ENCODE measurements around the gene GATAD2A.
A peak's percentile ranks its signal among the peaks of the same experiment; 100 is the strongest.

Gene GATAD2A

DNA sequence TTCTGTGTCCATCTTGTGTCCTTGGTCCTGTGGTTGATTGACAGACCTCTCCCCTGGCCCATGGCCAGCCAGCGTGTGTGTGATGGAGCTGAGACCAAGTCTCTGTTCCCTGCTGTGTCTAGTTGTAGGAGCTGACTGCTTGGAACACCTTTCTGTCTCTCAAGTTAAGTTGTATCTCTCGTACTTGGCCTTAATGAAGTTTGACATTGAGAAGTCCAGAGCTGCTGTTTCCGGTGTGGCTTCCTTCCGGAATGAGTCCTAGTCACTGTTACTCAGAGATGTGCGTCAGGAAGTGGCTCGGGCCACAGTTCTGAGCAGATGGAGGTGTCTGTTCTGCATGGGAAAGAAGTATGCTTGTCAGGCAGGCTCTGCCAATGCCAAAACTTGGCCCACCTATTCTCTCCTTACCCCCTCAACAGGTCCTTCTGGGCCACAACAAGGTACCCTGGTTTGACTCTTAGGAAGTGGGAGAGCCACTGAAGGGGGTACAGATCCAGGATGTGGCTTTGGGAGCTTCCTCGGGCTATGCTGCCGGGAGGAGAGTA lies 54.3 kb downstream of the GATAD2A start:
- TF ChIP-seq, protein P1, sequence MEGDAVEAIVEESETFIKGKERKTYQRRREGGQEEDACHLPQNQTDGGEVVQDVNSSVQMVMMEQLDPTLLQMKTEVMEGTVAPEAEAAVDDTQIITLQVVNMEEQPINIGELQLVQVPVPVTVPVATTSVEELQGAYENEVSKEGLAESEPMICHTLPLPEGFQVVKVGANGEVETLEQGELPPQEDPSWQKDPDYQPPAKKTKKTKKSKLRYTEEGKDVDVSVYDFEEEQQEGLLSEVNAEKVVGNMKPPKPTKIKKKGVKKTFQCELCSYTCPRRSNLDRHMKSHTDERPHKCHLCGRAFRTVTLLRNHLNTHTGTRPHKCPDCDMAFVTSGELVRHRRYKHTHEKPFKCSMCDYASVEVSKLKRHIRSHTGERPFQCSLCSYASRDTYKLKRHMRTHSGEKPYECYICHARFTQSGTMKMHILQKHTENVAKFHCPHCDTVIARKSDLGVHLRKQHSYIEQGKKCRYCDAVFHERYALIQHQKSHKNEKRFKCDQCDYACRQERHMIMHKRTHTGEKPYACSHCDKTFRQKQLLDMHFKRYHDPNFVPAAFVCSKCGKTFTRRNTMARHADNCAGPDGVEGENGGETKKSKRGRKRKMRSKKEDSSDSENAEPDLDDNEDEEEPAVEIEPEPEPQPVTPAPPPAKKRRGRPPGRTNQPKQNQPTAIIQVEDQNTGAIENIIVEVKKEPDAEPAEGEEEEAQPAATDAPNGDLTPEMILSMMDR (IDR thresholded peaks at IDR 0.05; ENCODE audit: low read depth, low read length): no peak
- TF ChIP-seq MYC (IDR thresholded peaks at IDR 0.05; ENCODE audit: low read depth, low read length) (no peak), POLR2A (IDR thresholded peaks at IDR 0.05; ENCODE audit: extremely low read depth, insufficient read length) (no peak)
- TF ChIP-seq, protein P2, sequence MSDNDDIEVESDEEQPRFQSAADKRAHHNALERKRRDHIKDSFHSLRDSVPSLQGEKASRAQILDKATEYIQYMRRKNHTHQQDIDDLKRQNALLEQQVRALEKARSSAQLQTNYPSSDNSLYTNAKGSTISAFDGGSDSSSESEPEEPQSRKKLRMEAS (IDR thresholded peaks at IDR 0.05; ENCODE audit: low read depth, low read length): no peak
- DNase-seq (ENCODE audit: low read depth): no peak
- no peak overlapping the region for H3K4me3 ChIP-seq (ENCODE audit: low read depth, low read length)

DNA sequence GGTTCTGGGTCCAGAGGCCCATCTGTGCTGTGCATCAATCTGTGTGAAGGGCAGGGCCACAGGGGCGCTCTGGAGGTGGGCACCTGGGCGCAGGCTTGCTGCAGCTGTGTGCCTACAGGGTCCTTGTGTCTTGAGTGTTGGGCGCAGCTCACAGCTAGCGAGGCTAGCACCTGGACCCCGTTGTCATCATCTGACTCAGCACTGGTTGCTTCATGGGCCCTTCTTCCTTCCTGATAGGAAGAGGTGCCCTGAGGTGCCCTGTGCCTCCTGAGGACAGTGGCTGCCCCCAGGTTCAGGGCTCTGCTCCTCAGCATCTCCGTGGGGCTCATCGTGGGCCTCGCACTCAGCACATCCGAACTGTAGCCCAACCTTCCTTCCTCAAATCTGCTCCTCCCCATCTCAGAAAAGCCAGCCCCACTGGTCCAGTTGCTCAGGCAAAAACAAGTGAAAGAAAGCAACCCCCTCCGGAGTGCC lies 54.8 kb downstream of the GATAD2A start:
- peak; percentile 28 for DNase-seq (ENCODE audit: low read depth)
- TF ChIP-seq POLR2A (IDR thresholded peaks at IDR 0.05; ENCODE audit: extremely low read depth, insufficient read length) (no peak), MYC (IDR thresholded peaks at IDR 0.05; ENCODE audit: low read depth, low read length) (no peak)
- TF ChIP-seq, protein P2 (IDR thresholded peaks at IDR 0.05; ENCODE audit: low read depth, low read length): no peak
- TF ChIP-seq, protein P1 (IDR thresholded peaks at IDR 0.05; ENCODE audit: low read depth, low read length): no peak
- no peak overlapping the region for H3K4me3 ChIP-seq (ENCODE audit: low read depth, low read length)

DNA sequence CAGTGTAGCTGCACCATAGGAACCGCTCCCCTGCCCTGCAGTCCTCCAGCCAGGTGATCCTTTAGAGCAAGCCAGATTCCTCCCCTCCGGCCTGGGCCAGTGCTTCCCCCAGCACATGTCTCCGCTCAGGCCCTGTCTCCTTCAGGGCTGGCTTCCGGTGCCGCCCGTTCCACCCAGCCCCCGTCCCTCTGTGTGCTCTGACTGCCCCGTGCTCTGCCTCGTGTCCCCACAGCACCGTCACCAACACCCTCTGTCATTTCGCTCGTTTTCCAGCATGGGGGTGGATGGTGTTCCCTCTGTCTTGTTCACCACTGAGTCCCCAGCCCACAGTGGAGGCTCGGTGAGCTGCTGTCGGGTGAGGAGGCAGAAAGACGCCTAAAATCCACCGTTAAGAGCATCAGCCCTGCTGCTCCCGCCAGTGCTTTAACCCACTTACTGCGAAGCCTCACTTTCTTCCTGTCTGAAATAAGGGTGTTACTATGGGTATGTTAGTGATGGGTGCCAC lies 55.3 kb downstream of the GATAD2A start:
- TF ChIP-seq, protein P1 (IDR thresholded peaks at IDR 0.05; ENCODE audit: low read depth, low read length): no peak
- TF ChIP-seq POLR2A (IDR thresholded peaks at IDR 0.05; ENCODE audit: extremely low read depth, insufficient read length) (no peak), MYC (IDR thresholded peaks at IDR 0.05; ENCODE audit: low read depth, low read length) (no peak)
- TF ChIP-seq, protein P2 (IDR thresholded peaks at IDR 0.05; ENCODE audit: low read depth, low read length): no peak
- no peak overlapping the region for H3K4me3 ChIP-seq (ENCODE audit: low read depth, low read length)
- DNase-seq (ENCODE audit: low read depth): no peak

DNA sequence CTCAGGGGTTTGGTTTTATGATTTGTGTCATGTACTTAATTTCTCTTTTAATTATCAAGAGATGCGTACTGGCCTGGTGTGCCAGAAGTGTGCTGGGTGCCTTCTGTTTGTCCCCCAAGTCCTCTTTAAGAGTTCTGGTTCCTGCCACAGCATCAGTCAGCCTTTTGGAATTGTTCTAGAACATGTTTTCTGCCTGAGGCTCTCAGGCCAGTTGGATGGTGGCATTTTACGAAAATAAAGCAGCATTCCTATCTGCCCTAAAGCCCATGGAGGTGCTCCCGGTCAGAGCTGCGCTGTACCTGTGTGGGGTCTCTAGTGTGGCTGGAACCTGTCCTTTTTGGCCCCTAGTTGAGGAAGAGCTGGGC lies 55.8 kb downstream of the GATAD2A start:
- TF ChIP-seq, protein P2 (IDR thresholded peaks at IDR 0.05; ENCODE audit: low read depth, low read length): no peak
- TF ChIP-seq MYC (IDR thresholded peaks at IDR 0.05; ENCODE audit: low read depth, low read length) (no peak), POLR2A (IDR thresholded peaks at IDR 0.05; ENCODE audit: extremely low read depth, insufficient read length) (no peak)
- no peak for DNase-seq (ENCODE audit: low read depth)
- no peak overlapping the region for H3K4me3 ChIP-seq (ENCODE audit: low read depth, low read length)

DNA sequence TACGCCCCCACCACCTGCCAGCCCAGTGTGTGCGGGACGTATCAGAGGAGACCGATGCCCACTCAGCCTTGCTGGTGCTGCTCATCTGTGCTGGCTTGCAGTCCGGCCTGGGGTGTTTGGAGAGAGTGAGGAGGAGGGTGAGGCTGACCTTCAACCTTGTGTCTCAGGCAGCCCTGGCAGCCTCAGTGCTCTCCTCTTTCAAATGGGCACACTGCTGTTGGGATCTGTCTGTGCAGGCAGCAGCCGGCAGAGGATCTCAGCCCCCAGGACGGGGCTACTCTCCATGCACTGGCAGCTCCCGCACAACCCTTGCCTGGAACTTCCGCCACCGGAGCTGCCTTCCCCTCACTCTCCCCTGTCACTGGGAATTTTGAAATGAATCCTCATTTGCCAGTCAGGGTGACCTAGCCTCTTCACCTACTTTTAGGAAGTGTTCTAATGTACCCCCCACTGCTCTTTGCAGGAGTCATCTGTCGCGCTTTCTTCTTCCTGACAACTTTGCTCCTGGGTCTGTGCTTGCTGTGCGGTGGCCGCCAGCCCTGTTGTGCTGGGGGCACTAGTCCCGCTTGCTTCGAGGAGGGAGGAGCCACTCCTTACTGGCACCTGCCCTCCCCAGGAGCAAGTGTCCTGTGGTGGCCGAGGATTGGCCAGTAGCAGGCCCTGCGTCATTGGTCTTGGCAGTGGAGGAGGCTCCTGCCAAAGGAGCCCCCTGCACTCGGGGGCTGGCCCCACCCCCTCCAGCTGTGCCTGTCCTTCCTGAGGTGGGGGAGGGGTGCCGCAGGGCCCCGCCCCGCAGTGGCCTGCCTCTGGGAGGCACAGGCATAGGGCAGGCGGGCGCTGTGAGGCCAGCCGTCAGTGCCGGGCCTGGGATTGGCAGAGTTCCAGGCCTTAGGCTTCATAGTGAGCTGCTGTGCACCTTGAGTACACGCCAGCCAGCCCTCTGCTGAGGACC lies 56.5 kb downstream of the GATAD2A start:
- DNase-seq (ENCODE audit: low read depth): no peak
- no peak overlapping the region for H3K4me3 ChIP-seq (ENCODE audit: low read depth, low read length)
- TF ChIP-seq, protein P1 (IDR thresholded peaks at IDR 0.05; ENCODE audit: low read depth, low read length): no peak
- TF ChIP-seq POLR2A (IDR thresholded peaks at IDR 0.05; ENCODE audit: extremely low read depth, insufficient read length): no peak
- TF ChIP-seq MYC (IDR thresholded peaks at IDR 0.05; ENCODE audit: low read depth, low read length): no peak
